PC-3 (cell line): Measurements from ENCODE around the gene NENF. TPM values are rescaled to one million over a fixed set of nuclear protein-coding genes. Genes with fewer than 3 reads are reported as not detected.

Source experiments
- ATAC-seq: fragments of 200-7000 bp; cut with Tn5 transposase; 2 replicates; pipeline ENCODE4 v1.9.1; 2020; ENCODE audit warnings: mild to moderate bottlenecking, moderate library complexity
- BruUV-seq: library from RNA; stranded (reverse); fragments of 400-500 nt; replicated peaks from 2 replicates; lab custom pipeline; 2021; lab: Mats Ljungman, UMichigan
- CTCF ChIA-PET: fragments of 300-600 bp; sonication (Branson Sonifier 250); formaldehyde crosslinking; loops from one replicate; lab custom pipeline; 2022; ENCODE audit warnings: antibody characterized with exemption; lab: Charles Lee
- POLR2A ChIA-PET: fragments of 300-600 bp; sonication (Branson Sonifier 250); formaldehyde crosslinking; loops from one replicate; lab custom pipeline; 2022; ENCODE audit warnings: antibody characterized with exemption; ENCODE audit not compliant: unreplicated experiment; lab: Charles Lee
- DNase-seq: peaks from one replicate; pipeline ENCODE4 v3.0.0-alpha.2; 2015
- H2AFZ ChIP-seq: fragments of 300-600 bp; sonication (generic); 2 replicates; pipeline ENCODE4 v1.6.0; 2016; ENCODE audit warnings: antibody characterized with exemption, low read length
- H3F3A ChIP-seq: fragments of 300-600 bp; sonication (generic); one replicate; pipeline ENCODE4 v1.6.0; 2017; ENCODE audit warnings: antibody characterized with exemption, low read length, control low read depth, mild to moderate bottlenecking; ENCODE audit not compliant: unreplicated experiment
- H3K27ac ChIP-seq: fragments of 300-600 bp; sonication (generic); 2 replicates; pipeline ENCODE4 v1.5.1; 2016; ENCODE audit warnings: mild to moderate bottlenecking, low read length
- H3K27me3 ChIP-seq: fragments of 300-600 bp; sonication (generic); 2 replicates; pipeline ENCODE4 v1.6.1; 2016; ENCODE audit warnings: low read length, mixed read lengths
- H3K36me3 ChIP-seq: fragments of 300-600 bp; sonication (generic); 2 replicates; pipeline ENCODE4 v1.6.1; 2016; ENCODE audit warnings: low read depth, mixed run types, low read length, mixed read lengths
- H3K4me1 ChIP-seq: fragments of 300-600 bp; sonication (generic); 2 replicates; pipeline ENCODE4 v1.5.1; 2016; ENCODE audit warnings: low read length; ENCODE audit not compliant: insufficient read depth
- H3K4me2 ChIP-seq: fragments of 300-600 bp; sonication (generic); 2 replicates; pipeline ENCODE4 v1.6.0; 2016; ENCODE audit warnings: low read length
- H3K4me3 ChIP-seq: fragments of 300-600 bp; sonication (generic); 2 replicates; pipeline ENCODE4 v1.5.1; 2016; ENCODE audit warnings: mild to moderate bottlenecking, low read length, mixed read lengths
- H3K79me2 ChIP-seq: fragments of 300-600 bp; sonication (generic); 2 replicates; pipeline ENCODE4 v1.6.1; 2017; ENCODE audit warnings: low read length, mixed read lengths
- H3K9ac ChIP-seq: fragments of 300-600 bp; sonication (generic); 2 replicates; pipeline ENCODE4 v1.6.0; 2016; ENCODE audit warnings: mild to moderate bottlenecking, low read length
- H3K9me2 ChIP-seq: fragments of 300-600 bp; sonication (generic); replicated peaks from 2 replicates; pipeline ENCODE4 v1.6.1; 2016; ENCODE audit warnings: mixed run types, low read length, mixed read lengths
- H3K9me3 ChIP-seq: fragments of 300-600 bp; sonication (generic); 2 replicates; pipeline ENCODE4 v1.6.1; 2016; ENCODE audit warnings: low read length, mixed read lengths
- H4K20me1 ChIP-seq: fragments of 300-600 bp; sonication (generic); 2 replicates; pipeline ENCODE4 v1.6.1; 2016; ENCODE audit warnings: low read length, mixed read lengths
- EZH2 ChIP-seq: fragments of 300-600 bp; sonication (generic); IDR thresholded peaks from one replicate; pipeline ENCODE4 v1.6.1; 2017; ENCODE audit warnings: antibody characterized with exemption, mild to moderate bottlenecking, low read length; ENCODE audit not compliant: unreplicated experiment
- EZH2phosphoT487 ChIP-seq: fragments of 300-600 bp; sonication (generic); IDR thresholded peaks from 2 replicates; pipeline ENCODE4 v1.6.1; 2018; ENCODE audit warnings: mild to moderate bottlenecking, antibody characterized with exemption, low read length, borderline replicate concordance
- intact Hi-C: fragments of 100-400 bp; cut with micrococcal nuclease; formaldehyde crosslinking; loops from 2 replicates; pipeline ENCODE4 v1.9.0; 2023
- total RNA-seq: library from RNA; depleted of rRNA; stranded (reverse); fragments of >200 nt; gene quantifications from 2 replicates; pipeline ENCODE4 v1.2.3, GENCODE V29; 2014
- TF ChIP-seq, protein P1 (sequence below): fragments of 300-600 bp; sonication (generic); conservative IDR thresholded peaks from 2 replicates; pipeline ENCODE4 v1.5.1; 2017; ENCODE audit warnings: antibody characterized with exemption, low read depth, mild to moderate bottlenecking, low read length

Gene NENF
- total RNA-seq, 1 experiment from 2014 or later: 161 TPM

DNA sequence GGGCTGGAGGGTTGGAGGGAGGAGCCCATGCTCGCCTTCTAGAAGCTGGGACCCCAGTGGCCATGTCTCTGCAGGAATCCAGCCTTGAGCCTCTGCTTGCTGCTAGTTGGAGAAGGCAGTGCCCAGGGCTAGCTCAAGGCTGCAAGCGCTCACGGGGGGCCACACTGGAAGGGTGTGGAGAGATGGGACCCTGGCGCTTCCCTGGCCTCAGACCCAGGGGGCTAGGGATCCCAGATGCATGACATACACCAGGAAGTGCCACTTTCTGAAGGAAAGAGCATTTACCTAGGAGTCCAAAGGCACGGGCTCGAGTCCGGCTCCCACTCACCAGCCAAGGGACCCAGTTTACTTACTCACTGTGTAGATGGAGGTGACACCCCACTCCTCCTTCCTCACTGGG lies 32.6 kb downstream of the NENF start:
- no peaks in the 10 kb centered on the region for H4K20me1 ChIP-seq
- ChIA-PET POLR2A (no interaction called here), CTCF (interaction anchor here (0.7 kb wide), 1 partner anchor 9 kb away, joined by 5 read pairs; no protein-coding TSS in a partner anchor)
- no peaks in the 10 kb centered on the region for H3K36me3 ChIP-seq
- no peaks in the 10 kb centered on the region for H3K79me2 ChIP-seq
- intact Hi-C loops: no loop called here
- no peaks in the 10 kb centered on the region for H3K9me3 ChIP-seq
- ATAC-seq (no peak), DNase-seq (no peak)
- H3K4me1 ChIP-seq: peaks cover 12% of the 10 kb centered on the region
- no peak overlapping the region for H3K9ac ChIP-seq
- H3K27me3 ChIP-seq: no peaks in the 10 kb centered on the region
- H3K4me3 ChIP-seq: no peak overlapping the region
- H2AFZ ChIP-seq: no peak overlapping the region
- no peak overlapping the region for H3K4me2 ChIP-seq
- no TSS peak for BruUV-seq
- H3K9me2 ChIP-seq: no peaks in the 10 kb centered on the region
- H3F3A ChIP-seq: no peaks in the 10 kb centered on the region
- H3K27ac ChIP-seq: no peak overlapping the region
- no peak for TF ChIP-seq EZH2
- no peak for TF ChIP-seq EZH2phosphoT487
- TF ChIP-seq, protein P1, sequence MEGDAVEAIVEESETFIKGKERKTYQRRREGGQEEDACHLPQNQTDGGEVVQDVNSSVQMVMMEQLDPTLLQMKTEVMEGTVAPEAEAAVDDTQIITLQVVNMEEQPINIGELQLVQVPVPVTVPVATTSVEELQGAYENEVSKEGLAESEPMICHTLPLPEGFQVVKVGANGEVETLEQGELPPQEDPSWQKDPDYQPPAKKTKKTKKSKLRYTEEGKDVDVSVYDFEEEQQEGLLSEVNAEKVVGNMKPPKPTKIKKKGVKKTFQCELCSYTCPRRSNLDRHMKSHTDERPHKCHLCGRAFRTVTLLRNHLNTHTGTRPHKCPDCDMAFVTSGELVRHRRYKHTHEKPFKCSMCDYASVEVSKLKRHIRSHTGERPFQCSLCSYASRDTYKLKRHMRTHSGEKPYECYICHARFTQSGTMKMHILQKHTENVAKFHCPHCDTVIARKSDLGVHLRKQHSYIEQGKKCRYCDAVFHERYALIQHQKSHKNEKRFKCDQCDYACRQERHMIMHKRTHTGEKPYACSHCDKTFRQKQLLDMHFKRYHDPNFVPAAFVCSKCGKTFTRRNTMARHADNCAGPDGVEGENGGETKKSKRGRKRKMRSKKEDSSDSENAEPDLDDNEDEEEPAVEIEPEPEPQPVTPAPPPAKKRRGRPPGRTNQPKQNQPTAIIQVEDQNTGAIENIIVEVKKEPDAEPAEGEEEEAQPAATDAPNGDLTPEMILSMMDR: no peak

GRCh38 chr1:212466437-212466836 lies 33.7 kb downstream of the NENF start:
- intact Hi-C loops: no loop called here
- Histone ChIP-seq H3K9ac (no peak overlapping the region), H3K4me1 (peaks cover 17% of the 10 kb centered on the region), H3K9me2 (no peaks in the 10 kb centered on the region), H3K9me3 (no peaks in the 10 kb centered on the region), H3K4me3 (no peak overlapping the region), H4K20me1 (no peaks in the 10 kb centered on the region), H2AFZ (no peak overlapping the region), H3K27me3 (no peaks in the 10 kb centered on the region), H3F3A (no peaks in the 10 kb centered on the region), H3K4me2 (no peak overlapping the region), H3K79me2 (no peaks in the 10 kb centered on the region), H3K27ac (no peak overlapping the region), H3K36me3 (no peaks in the 10 kb centered on the region)
- ChIA-PET POLR2A (interaction anchor here (0.6 kb wide), 1 partner anchor 95 kb away, joined by 4 read pairs; no protein-coding TSS in a partner anchor), CTCF (interaction anchor here (0.8 kb wide), 1 partner anchor 10 kb away, joined by 3 read pairs; no protein-coding TSS in a partner anchor)
- BruUV-seq: no TSS peak
- ATAC-seq (no peak), DNase-seq (no peak)
- TF ChIP-seq EZH2phosphoT487 (no peak), EZH2 (no peak)
- TF ChIP-seq, protein P1: no peak

- Histone ChIP-seq H2AFZ (no peak overlapping the region), H3K4me1 (peaks cover 17% of the 10 kb centered on the region), H3K27ac (no peak overlapping the region), H3K36me3 (no peaks in the 10 kb centered on the region), H3K9ac (no peak overlapping the region), H3K4me3 (no peak overlapping the region), H3K4me2 (no peak overlapping the region; the same call in 1 of the 2 replicates), H3F3A (no peaks in the 10 kb centered on the region), H3K79me2 (no peaks in the 10 kb centered on the region), H3K9me3 (no peaks in the 10 kb centered on the region), H4K20me1 (no peaks in the 10 kb centered on the region), H3K9me2 (no peaks in the 10 kb centered on the region), H3K27me3 (no peaks in the 10 kb centered on the region)
- ChIA-PET POLR2A (no interaction called here), CTCF (no interaction called here)
- TF ChIP-seq EZH2phosphoT487: no peak
- no TSS peak for BruUV-seq
- ATAC-seq: no peak
- DNase-seq: peak; percentile 38
- intact Hi-C loops: no loop called here
These were observed 34.4 kb downstream of the NENF start for GRCh38 chr1:212466898-212467650.
